GM10248 (cell line): ENCODE results near the gene TRIM24.

Source experiments
- CTCF ChIA-PET: fragments of 300-600 bp; sonication (Branson Sonifier 250); formaldehyde crosslinking; extraction: SDS; loops from one replicate; lab custom pipeline; 2021; ENCODE audit warnings: antibody characterized with exemption; lab: Yijun Ruan, JAX
- POLR2A ChIA-PET: fragments of 350-650 bp; sonication (Branson Sonifier 250); formaldehyde crosslinking; extraction: SDS; loops from one replicate; lab custom pipeline; 2020; ENCODE audit warnings: antibody characterized with exemption; lab: Yijun Ruan, JAX
- DNase-seq: peaks from one replicate; pipeline ENCODE4 v3.0.0; 2012; ENCODE audit errors: extremely low spot score
- CTCF ChIP-seq: IDR thresholded peaks from 2 replicates; pipeline ENCODE4 v1.5.1; 2012; ENCODE audit warnings: mild to moderate bottlenecking, low read depth; ENCODE audit errors: extremely low read depth, missing control alignments, control extremely low read depth

TRIM24 gene

GRCh38 chr7:138627361-138627760 lies 167.3 kb downstream of the TRIM24 start:
- no peak for DNase-seq
- POLR2A ChIA-PET, result no interaction called here
- no peak for TF ChIP-seq CTCF
- CTCF ChIA-PET, result interaction anchor here (0.6 kb wide), 1 partner anchor 1001 kb away, joined by 3 read pairs; no protein-coding TSS in a partner anchor

- ChIA-PET CTCF (no interaction called here), POLR2A (no interaction called here)
- TF ChIP-seq CTCF, result no peak
- no peak for DNase-seq
These were observed 170.1 kb downstream of the TRIM24 start for GRCh38 chr7:138630059-138630610.

GRCh38 chr7:138632384-138632783 lies 172.3 kb downstream of the TRIM24 start:
- DNase-seq, result no peak
- no peak for TF ChIP-seq CTCF
- POLR2A ChIA-PET, result no interaction called here
- CTCF ChIA-PET, result no interaction called here

- POLR2A ChIA-PET, result no interaction called here
- no peak for DNase-seq
- no peak for TF ChIP-seq CTCF
These were observed 173.0 kb downstream of the TRIM24 start for GRCh38 chr7:138632826-138633602.

More at GRCh38 chr7:138632826-138633602, 173.0 kb downstream of the TRIM24 start:
- CTCF ChIA-PET, result no interaction called here
